Hepatocyte (in vitro differentiated cells): ENCODE results near the gene NUP153. TPM values are rescaled to one million over a fixed set of nuclear protein-coding genes. Genes with fewer than 3 reads are reported as not detected.

Experiments
- DNase-seq: peaks from one replicate; pipeline ENCODE4 v3.0.0-alpha.2; 2016; ENCODE audit warnings: low spot score
- H2AFZ ChIP-seq: fragments of 200-600 bp; sonication (generic); 2 replicates; pipeline ENCODE4 v1.6.0; 2016; ENCODE audit warnings: antibody characterized with exemption, mild to moderate bottlenecking
- H3K27ac ChIP-seq: fragments of 200-600 bp; sonication (generic); 2 replicates; pipeline ENCODE4 v1.5.1; 2016; ENCODE audit warnings: mild to moderate bottlenecking
- H3K27me3 ChIP-seq: fragments of 200-600 bp; sonication (generic); 2 replicates; pipeline ENCODE4 v1.6.1; 2016
- H3K36me3 ChIP-seq: fragments of 200-600 bp; sonication (generic); replicated peaks from 2 replicates; pipeline ENCODE4 v1.5.1; 2016; ENCODE audit warnings: low read depth; ENCODE audit not compliant: insufficient read depth
- H3K4me1 ChIP-seq: fragments of 200-600 bp; sonication (generic); 2 replicates; pipeline ENCODE4 v1.5.1; 2016; ENCODE audit warnings: mild to moderate bottlenecking, moderate library complexity; ENCODE audit not compliant: insufficient read depth
- H3K4me2 ChIP-seq: fragments of 200-600 bp; sonication (generic); 2 replicates; pipeline ENCODE4 v1.6.0; 2016
- H3K4me3 ChIP-seq: fragments of 200-600 bp; sonication (generic); 2 replicates; pipeline ENCODE4 v1.5.1; 2016; ENCODE audit warnings: mild to moderate bottlenecking
- H3K79me2 ChIP-seq: fragments of 200-600 bp; sonication (generic); 2 replicates; pipeline ENCODE4 v1.6.0; 2017; ENCODE audit warnings: mild to moderate bottlenecking
- H3K9me2 ChIP-seq: fragments of 200-600 bp; sonication (generic); replicated peaks from 2 replicates; pipeline ENCODE4 v1.6.0; 2017; ENCODE audit warnings: mild to moderate bottlenecking; ENCODE audit not compliant: insufficient read depth
- H3K9me3 ChIP-seq: fragments of 200-600 bp; sonication (generic); 2 replicates; pipeline ENCODE4 v1.5.1; 2016; ENCODE audit warnings: low read depth, mild to moderate bottlenecking
- H4K20me1 ChIP-seq: fragments of 200-600 bp; sonication (generic); 2 replicates; pipeline ENCODE4 v1.6.0; 2016; ENCODE audit warnings: mild to moderate bottlenecking; ENCODE audit not compliant: insufficient read depth, poor library complexity, severe bottlenecking
- EZH2 ChIP-seq: fragments of 200-600 bp; sonication (generic); IDR thresholded peaks from 2 replicates; pipeline ENCODE4 v1.6.1; 2016; ENCODE audit warnings: antibody characterized with exemption, mild to moderate bottlenecking, borderline replicate concordance
- EZH2phosphoT487 ChIP-seq: fragments of 200-600 bp; sonication (generic); IDR thresholded peaks from one replicate; pipeline ENCODE4 v1.6.1; 2018; ENCODE audit warnings: antibody characterized with exemption, mild to moderate bottlenecking, low read depth, moderate library complexity; ENCODE audit not compliant: unreplicated experiment, severe bottlenecking
- WGBS: methylation state at CpG from one replicate; pipeline ENCODE4 v1.1.6; 2016; ENCODE audit warnings: low lambda C conversion rate; ENCODE audit errors: missing lambda C conversion rate; 5-methylcytosine and 5-hydroxymethylcytosine counted together
- polyA plus RNA-seq: library from polyadenylated mRNA; unstranded; fragments of >200 nt; fragmentation: Nextera tagmentation; extraction: Ambion mirVana; gene quantifications from 2 replicates; pipeline ENCODE4 v1.2.1, GENCODE V29; 2016
- small RNA-seq: library from RNA; depleted of rRNA; stranded (forward); fragments of <200 nt; gene quantifications from one replicate; pipeline ENCODE3, GENCODE V24; 2014
- total RNA-seq: library from RNA; depleted of rRNA; stranded (reverse); fragments of >200 nt; gene quantifications from 2 replicates; pipeline ENCODE4 v1.2.3, GENCODE V29; 2014
- TF ChIP-seq, protein P1 (sequence below): fragments of 200-600 bp; sonication (generic); IDR thresholded peaks from 2 replicates; pipeline ENCODE4 v1.5.1; 2016; ENCODE audit warnings: antibody characterized with exemption, mild to moderate bottlenecking; ENCODE audit not compliant: poor library complexity

NUP153 gene
- total and polyA plus RNA-seq, 2 experiments from 2014 or later = 7.9 to 31.1 TPM

DNA sequence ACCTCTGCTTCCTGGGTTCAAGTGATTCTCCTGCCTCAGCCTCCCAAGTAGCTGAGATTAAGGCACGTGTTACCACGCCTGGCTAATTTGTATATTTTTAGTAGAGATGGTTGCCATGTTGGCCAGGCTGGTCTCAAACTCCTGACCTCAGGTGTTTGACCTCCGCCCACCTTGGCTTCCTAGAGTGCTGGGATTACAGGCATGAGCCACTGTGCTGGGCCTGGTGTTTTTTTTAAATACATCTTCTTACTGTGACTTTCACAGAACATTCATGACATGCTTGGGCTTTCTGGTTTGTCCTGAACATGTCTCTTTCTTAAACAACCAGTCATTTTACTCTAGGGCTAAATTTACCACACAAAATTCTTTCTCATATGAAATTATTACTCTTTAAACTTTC lies 141.3 kb downstream of the NUP153 start:
- Histone ChIP-seq H3K9me3 (no peaks in the 10 kb centered on the region), H3K4me3 (no peak overlapping the region), H3K27me3 (no peaks in the 10 kb centered on the region), H3K36me3 (no peaks in the 10 kb centered on the region), H2AFZ (no peak overlapping the region), H3K4me1 (no peaks in the 10 kb centered on the region), H3K4me2 (no peak overlapping the region), H3K79me2 (no peaks in the 10 kb centered on the region), H3K9me2 (no peaks in the 10 kb centered on the region), H3K27ac (no peak overlapping the region), H4K20me1 (no peaks in the 10 kb centered on the region)
- TF ChIP-seq EZH2phosphoT487 (no peak), EZH2 (no peak)
- TF ChIP-seq, protein P1, sequence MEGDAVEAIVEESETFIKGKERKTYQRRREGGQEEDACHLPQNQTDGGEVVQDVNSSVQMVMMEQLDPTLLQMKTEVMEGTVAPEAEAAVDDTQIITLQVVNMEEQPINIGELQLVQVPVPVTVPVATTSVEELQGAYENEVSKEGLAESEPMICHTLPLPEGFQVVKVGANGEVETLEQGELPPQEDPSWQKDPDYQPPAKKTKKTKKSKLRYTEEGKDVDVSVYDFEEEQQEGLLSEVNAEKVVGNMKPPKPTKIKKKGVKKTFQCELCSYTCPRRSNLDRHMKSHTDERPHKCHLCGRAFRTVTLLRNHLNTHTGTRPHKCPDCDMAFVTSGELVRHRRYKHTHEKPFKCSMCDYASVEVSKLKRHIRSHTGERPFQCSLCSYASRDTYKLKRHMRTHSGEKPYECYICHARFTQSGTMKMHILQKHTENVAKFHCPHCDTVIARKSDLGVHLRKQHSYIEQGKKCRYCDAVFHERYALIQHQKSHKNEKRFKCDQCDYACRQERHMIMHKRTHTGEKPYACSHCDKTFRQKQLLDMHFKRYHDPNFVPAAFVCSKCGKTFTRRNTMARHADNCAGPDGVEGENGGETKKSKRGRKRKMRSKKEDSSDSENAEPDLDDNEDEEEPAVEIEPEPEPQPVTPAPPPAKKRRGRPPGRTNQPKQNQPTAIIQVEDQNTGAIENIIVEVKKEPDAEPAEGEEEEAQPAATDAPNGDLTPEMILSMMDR = no peak
- DNase-seq = no peak
- 89% methylated on average over 3 of the region's 3 CpGs for WGBS

Small RNAs within 50 kb of the gene (small RNA-seq; reads per million reads assigned to genes)
- gene RF00019 (not detected), gene RNA5SP204 (16.4 reads per million, percentile 96 among the genes with 10 or more reads in this experiment), gene RNU6-190P (not detected), gene SUMO2P13 (not detected)

Other genes with a start within 250 kb of the NUP153 start
- 41.7 and 43.8 TPM in 2 replicates for gene FAM8A1, start 106.6 kb downstream of the NUP153 start, total RNA-seq
- gene FAM8A1, start 106.6 kb downstream of the NUP153 start, polyA plus RNA-seq = 16.2 and 23.5 TPM in 2 replicates